CD4-positive, alpha-beta T cell (primary cell): ENCODE measurements around the gene CTSC. TPM values are rescaled to one million over a fixed set of nuclear protein-coding genes. Genes with fewer than 3 reads are reported as not detected.
A peak's percentile ranks its signal among the peaks of the same experiment; 100 is the strongest.

Experiments
- ATAC-seq: fragments of 200-7000 bp; cut with Tn5 transposase; one replicate; pipeline ENCODE4 v1.10.0; 2022; ENCODE audit warnings: mild to moderate bottlenecking; ENCODE audit not compliant: poor library complexity
- CTCF ChIA-PET: fragments of 350-600 bp; sonication (Branson Sonifier 250); formaldehyde crosslinking; loops from one replicate; lab custom pipeline; 2021; ENCODE audit warnings: antibody characterized with exemption, inconsistent platforms; lab: Charles Lee
- POLR2A ChIA-PET: fragments of 350-600 bp; sonication (Branson Sonifier 250); formaldehyde crosslinking; loops from one replicate; lab custom pipeline; 2021; ENCODE audit warnings: antibody characterized with exemption, inconsistent platforms; lab: Charles Lee
- DNase-seq, 14 experiments: peaks; one replicate each; pipeline ENCODE4 v3.0.0-alpha.2; 2013 to 2020; ENCODE audit warnings: mixed read lengths in 2 of 14
- H3K27ac ChIP-seq, 2 donors: one replicate each; pipeline versions ENCODE4 v1.5.1 to v1.7.0; 2013; ENCODE audit warnings: low read length in 2 of 2, low read depth in 1 of 2, mild to moderate bottlenecking in 1 of 2
- H3K27me3 ChIP-seq, 2 experiments: 1 replicate in 1 of 2; 2 replicates in 1 of 2; pipeline versions ENCODE4 v1.6.1 to v1.7.0; 2013; ENCODE audit warnings: low read length in 2 of 2, control low read depth in 1 of 2, mild to moderate bottlenecking in 1 of 2, moderate library complexity in 1 of 2; ENCODE audit not compliant: insufficient read depth in 2 of 2, control insufficient read depth in 1 of 2
- H3K36me3 ChIP-seq: one replicate; pipeline ENCODE4 v1.6.1; 2013; ENCODE audit warnings: low read length, control low read depth; ENCODE audit not compliant: insufficient read depth
- H3K4me1 ChIP-seq: one replicate; pipeline ENCODE4 v1.6.1; 2013; ENCODE audit warnings: low read length, control low read depth; ENCODE audit not compliant: insufficient read depth
- H3K4me3 ChIP-seq: one replicate; pipeline ENCODE4 v1.5.1; 2013; ENCODE audit warnings: mild to moderate bottlenecking, low read length, moderate library complexity
- H3K9me3 ChIP-seq, 2 experiments: 1 replicate in 1 of 2; 2 replicates in 1 of 2; pipeline versions ENCODE4 v1.6.1 to v1.7.0; 2013; ENCODE audit warnings: low read length in 2 of 2, mild to moderate bottlenecking in 2 of 2, control low read depth in 1 of 2, moderate library complexity in 1 of 2; ENCODE audit not compliant: control insufficient read depth in 1 of 2, insufficient read depth in 1 of 2
- H3K27ac Mint-ChIP-seq: one replicate; pipeline ENCODE4 v1.8.0; 2020; ENCODE audit warnings: mixed read lengths
- H3K27me3 Mint-ChIP-seq: one replicate; pipeline ENCODE4 v1.8.0; 2021; ENCODE audit warnings: mixed read lengths
- H3K36me3 Mint-ChIP-seq: one replicate; pipeline ENCODE4 v1.8.0; 2021; ENCODE audit warnings: low read depth, mixed read lengths
- H3K4me1 Mint-ChIP-seq: one replicate; pipeline ENCODE4 v1.8.0; 2021; ENCODE audit warnings: low read depth, mixed read lengths
- H3K4me3 Mint-ChIP-seq: one replicate; pipeline ENCODE4 v1.8.0; 2020; ENCODE audit warnings: mild to moderate bottlenecking, mixed read lengths
- H3K9me3 Mint-ChIP-seq: one replicate; pipeline ENCODE4 v1.8.0; 2020; ENCODE audit warnings: mixed read lengths
- intact Hi-C, 2 experiments: fragments of 100-400 bp; cut with DNase I in 1 of 2; cut with micrococcal nuclease in 1 of 2; formaldehyde crosslinking; loops; one replicate each; pipeline versions ENCODE4 v1.15.1 to v1.9.0; 2023 to 2025; cut with DNase I, micrococcal nuclease
- total RNA-seq, 174 experiments: library from RNA in 2 of 174; stranded (reverse) in 2 of 174; gene quantifications; one replicate each; pipeline ENCODE4 v1.2.3 and lab custom pipeline; 2021 to 2026
- TF ChIP-seq, protein P1 (sequence below): fragments of 200-600 bp; IDR thresholded peaks from one replicate; pipeline ENCODE4 v1.8.0; 2022; ENCODE audit warnings: antibody characterized with exemption, mild to moderate bottlenecking

Gene CTSC
- total RNA-seq, 2 experiments from 2014 or later: 28.5 to 32.6 TPM

DNA sequence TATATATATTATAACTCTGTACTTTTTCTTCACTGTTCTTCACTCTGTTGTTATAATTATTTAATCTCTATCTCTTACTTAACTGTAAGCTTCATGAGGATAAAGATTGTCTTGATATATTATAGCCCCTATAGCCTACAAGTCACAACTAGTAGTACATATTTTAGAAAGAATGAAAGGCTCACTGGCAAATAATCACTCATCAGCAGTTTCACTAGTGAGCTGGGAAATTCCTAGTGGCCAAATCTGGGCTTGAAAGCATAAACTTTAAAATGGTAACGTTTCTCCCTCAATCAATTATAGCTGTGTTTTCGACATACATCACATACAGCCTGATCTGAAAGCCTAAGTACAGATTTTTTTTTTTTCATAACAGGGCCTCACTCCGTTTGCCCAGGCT, 42.5 kb downstream of the CTSC start:
- Mint-ChIP-seq H3K9me3 (no peaks in the 10 kb centered on the region), H3K27me3 (no peaks in the 10 kb centered on the region), H3K27ac (no peak overlapping the region), H3K4me1 (no peaks in the 10 kb centered on the region), H3K36me3 (peaks cover 95% of the 10 kb centered on the region), H3K4me3 (no peak overlapping the region)
- ATAC-seq (no peak), DNase-seq (no peak)
- Histone ChIP-seq H3K9me3 (no peaks in the 10 kb centered on the region), H3K4me1 (no peaks in the 10 kb centered on the region), H3K27ac (no peak overlapping the region), H3K4me3 (no peak overlapping the region), H3K36me3 (peaks cover 60% of the 10 kb centered on the region), H3K27me3 (no peaks in the 10 kb centered on the region)
- TF ChIP-seq, protein P1, sequence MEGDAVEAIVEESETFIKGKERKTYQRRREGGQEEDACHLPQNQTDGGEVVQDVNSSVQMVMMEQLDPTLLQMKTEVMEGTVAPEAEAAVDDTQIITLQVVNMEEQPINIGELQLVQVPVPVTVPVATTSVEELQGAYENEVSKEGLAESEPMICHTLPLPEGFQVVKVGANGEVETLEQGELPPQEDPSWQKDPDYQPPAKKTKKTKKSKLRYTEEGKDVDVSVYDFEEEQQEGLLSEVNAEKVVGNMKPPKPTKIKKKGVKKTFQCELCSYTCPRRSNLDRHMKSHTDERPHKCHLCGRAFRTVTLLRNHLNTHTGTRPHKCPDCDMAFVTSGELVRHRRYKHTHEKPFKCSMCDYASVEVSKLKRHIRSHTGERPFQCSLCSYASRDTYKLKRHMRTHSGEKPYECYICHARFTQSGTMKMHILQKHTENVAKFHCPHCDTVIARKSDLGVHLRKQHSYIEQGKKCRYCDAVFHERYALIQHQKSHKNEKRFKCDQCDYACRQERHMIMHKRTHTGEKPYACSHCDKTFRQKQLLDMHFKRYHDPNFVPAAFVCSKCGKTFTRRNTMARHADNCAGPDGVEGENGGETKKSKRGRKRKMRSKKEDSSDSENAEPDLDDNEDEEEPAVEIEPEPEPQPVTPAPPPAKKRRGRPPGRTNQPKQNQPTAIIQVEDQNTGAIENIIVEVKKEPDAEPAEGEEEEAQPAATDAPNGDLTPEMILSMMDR: no peak
- intact Hi-C loops: no loop called here
- ChIA-PET CTCF (interaction anchor here (1.2 kb wide), 1 partner anchor 11 kb away, joined by 4 read pairs; no protein-coding TSS in a partner anchor), POLR2A (no interaction called here)

DNA sequence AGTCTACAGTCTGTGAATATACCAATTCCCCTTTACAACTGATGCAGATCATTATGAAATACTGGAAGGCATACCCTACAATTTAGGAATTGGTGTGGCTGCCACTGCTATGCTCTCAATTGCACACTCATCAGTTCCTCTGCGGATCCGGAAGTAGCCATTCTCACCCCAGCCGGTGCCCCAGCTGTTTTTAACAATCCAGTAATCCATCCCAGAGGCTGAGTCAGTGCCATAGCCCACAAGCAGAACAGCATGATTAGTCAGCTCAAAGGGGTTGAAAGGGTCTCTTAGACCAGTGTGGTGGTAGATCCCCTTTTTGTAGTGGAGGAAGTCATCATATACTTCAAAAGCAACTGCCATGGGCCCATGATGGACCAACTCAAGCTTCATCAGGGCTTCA, 43.6 kb downstream of the CTSC start:
- H3K9me3 Mint-ChIP-seq: no peaks in the 10 kb centered on the region
- ChIA-PET CTCF (no interaction called here), POLR2A (interaction anchor here (0.8 kb wide), 1 partner anchor 43 kb away, joined by 4 read pairs; the partner anchor contains the start of gene CTSC)
- no peak overlapping the region for H3K4me3 Mint-ChIP-seq
- ATAC-seq (no peak), DNase-seq (no peak)
- Histone ChIP-seq H3K4me1 (no peaks in the 10 kb centered on the region), H3K9me3 (no peaks in the 10 kb centered on the region), H3K27me3 (no peaks in the 10 kb centered on the region), H3K36me3 (peaks cover 66% of the 10 kb centered on the region), H3K27ac (no peak overlapping the region), H3K4me3 (no peak overlapping the region)
- intact Hi-C loops: no loop called here
- peaks cover 95% of the 10 kb centered on the region for H3K36me3 Mint-ChIP-seq
- TF ChIP-seq, protein P1: no peak
- H3K27me3 Mint-ChIP-seq: no peaks in the 10 kb centered on the region
- no peak overlapping the region for H3K27ac Mint-ChIP-seq
- no peaks in the 10 kb centered on the region for H3K4me1 Mint-ChIP-seq

DNA sequence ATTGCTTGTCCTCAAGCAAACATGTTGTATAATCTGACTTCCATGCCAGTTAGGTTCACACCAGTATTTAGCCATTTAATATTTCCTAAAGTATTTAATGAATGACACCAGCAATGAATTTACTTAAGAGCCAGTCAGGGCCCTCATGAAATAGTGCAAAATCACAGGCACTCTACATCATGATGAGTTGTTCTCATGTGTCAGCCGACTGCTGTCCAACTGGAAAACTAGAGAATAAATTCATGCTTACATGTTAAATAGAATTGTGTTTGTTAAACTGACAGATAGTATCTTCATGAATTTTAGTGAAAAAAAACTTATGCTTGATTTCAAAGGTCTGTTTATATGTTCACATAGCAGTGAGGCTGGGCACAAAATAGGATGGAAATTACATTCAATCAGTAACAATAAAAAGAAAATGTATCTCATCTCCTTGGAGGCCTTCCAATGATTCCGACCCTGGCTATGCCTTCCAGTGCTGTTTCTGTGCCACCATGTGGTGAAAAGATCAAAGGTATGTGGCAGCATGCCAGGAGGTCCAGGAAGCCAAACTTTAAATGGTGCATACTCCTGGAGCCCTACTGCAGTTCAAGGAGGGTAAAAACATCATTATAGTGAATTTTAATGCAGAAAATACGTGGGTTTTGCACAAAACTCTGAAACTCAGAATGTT, 45.2 kb downstream of the CTSC start:
- Mint-ChIP-seq H3K9me3 (peaks cover 2% of the 10 kb centered on the region), H3K4me1 (no peaks in the 10 kb centered on the region), H3K4me3 (no peak overlapping the region), H3K27ac (no peak overlapping the region), H3K36me3 (peaks cover 93% of the 10 kb centered on the region), H3K27me3 (no peaks in the 10 kb centered on the region)
- ChIA-PET POLR2A (no interaction called here), CTCF (no interaction called here)
- TF ChIP-seq, protein P1: no peak
- peak in 2 of 14 experiments; percentile 5 to 18 for DNase-seq
- Histone ChIP-seq H3K27me3 (no peaks in the 10 kb centered on the region), H3K4me3 (no peak overlapping the region), H3K27ac (no peak overlapping the region), H3K4me1 (no peaks in the 10 kb centered on the region), H3K9me3 (no peaks in the 10 kb centered on the region), H3K36me3 (peaks cover 62% of the 10 kb centered on the region)
- intact Hi-C loops: no loop called here
- no peak for ATAC-seq
